Neural cell (in vitro differentiated cells): Measurements from ENCODE around the gene RNASE4.

Experiments used
- CTCF ChIP-seq: fragments of 450-650 bp; IDR thresholded peaks from 2 replicates; pipeline ENCODE4 v1.5.1; 2014; ENCODE audit warnings: antibody characterized with exemption, mild to moderate bottlenecking, moderate library complexity; ENCODE audit not compliant: poor library complexity, severe bottlenecking
- EP300 ChIP-seq: fragments of 450-650 bp; conservative IDR thresholded peaks from 2 replicates; pipeline ENCODE4 v1.6.1; 2014; ENCODE audit warnings: antibody characterized with exemption, mild to moderate bottlenecking, moderate library complexity; ENCODE audit not compliant: poor library complexity, severe bottlenecking
- EZH2 ChIP-seq: fragments of 200-600, 300-800 bp; shearing (Covaris generic), sonication (generic); IDR thresholded peaks from 2 replicates; pipeline ENCODE4 v1.6.1; 2014; ENCODE audit warnings: antibody characterized with exemption, low read length, borderline replicate concordance, mild to moderate bottlenecking; ENCODE audit not compliant: insufficient read depth, poor library complexity, severe bottlenecking
- REST ChIP-seq: IDR thresholded peaks from 2 replicates; pipeline ENCODE4 v1.6.1; 2012; ENCODE audit warnings: borderline replicate concordance
- SMC3 ChIP-seq: fragments of 450-650 bp; conservative IDR thresholded peaks from 2 replicates; pipeline ENCODE4 v1.6.1; 2014; ENCODE audit warnings: antibody characterized with exemption, mild to moderate bottlenecking, moderate library complexity; ENCODE audit not compliant: poor library complexity

GRCh38 chr14:20686386-20687143 is 2.2 kb downstream of the RNASE4 start:
- no peak for TF ChIP-seq CTCF
- TF ChIP-seq SMC3: no peak
- TF ChIP-seq EZH2: no peak
- no peak for TF ChIP-seq REST
- TF ChIP-seq EP300: no peak
